IMR-90 (cell line): ENCODE data around the gene NUDT5. TPM values are rescaled to one million over a fixed set of nuclear protein-coding genes. Genes with fewer than 3 reads are reported as not detected.

Source experiments
- ATAC-seq: fragments of 200-7000 bp; cut with Tn5 transposase; 2 replicates; pipeline ENCODE4 v1.9.1; 2020; ENCODE audit warnings: low read depth, mild to moderate bottlenecking, moderate library complexity
- BruUV-seq: library from RNA; stranded (reverse); fragments of 400-500 nt; replicated peaks from 2 replicates; lab custom pipeline; 2021; lab: Mats Ljungman, UMichigan
- CTCF ChIA-PET: fragments of 300-600 bp; formaldehyde crosslinking; extraction: SDS; loops from one replicate; lab custom pipeline; 2021; ENCODE audit warnings: antibody characterized with exemption; lab: Yijun Ruan, JAX
- POLR2A ChIA-PET: fragments of 300-600 bp; sonication (Branson Sonifier 250); formaldehyde crosslinking; loops from one replicate; lab custom pipeline; 2022; ENCODE audit warnings: antibody characterized with exemption; ENCODE audit not compliant: unreplicated experiment; lab: Charles Lee
- DNase-seq: peaks from one replicate; pipeline ENCODE4 v3.0.0; 2013
- H2AFZ ChIP-seq: replicated peaks from 2 replicates; pipeline ENCODE3; 2013; ENCODE audit warnings: low read length, mild to moderate bottlenecking; ENCODE audit not compliant: poor library complexity
- H2AK5ac ChIP-seq: 2 replicates; pipeline ENCODE4 v1.6.1; 2013; ENCODE audit warnings: low read depth, low read length, inconsistent platforms
- H2AK9ac ChIP-seq: replicated peaks from 2 replicates; pipeline ENCODE3; 2013; ENCODE audit warnings: mild to moderate bottlenecking, low read depth, low read length, moderate library complexity; ENCODE audit not compliant: poor library complexity
- H2BK120ac ChIP-seq: 2 replicates; pipeline ENCODE4 v1.6.1; 2013; ENCODE audit warnings: low read depth, low read length, inconsistent platforms
- H2BK15ac ChIP-seq: 3 replicates; pipeline ENCODE4 v1.6.1; 2013; ENCODE audit warnings: low read depth, low read length, inconsistent platforms
- H2BK20ac ChIP-seq: 2 replicates; pipeline ENCODE4 v1.6.1; 2013; ENCODE audit warnings: low read depth, mild to moderate bottlenecking, inconsistent platforms, low read length, moderate library complexity
- H2BK5ac ChIP-seq: 2 replicates; pipeline ENCODE4 v1.6.1; 2013; ENCODE audit warnings: mild to moderate bottlenecking, low read depth, low read length, inconsistent platforms; ENCODE audit not compliant: poor library complexity, severe bottlenecking
- H3K14ac ChIP-seq: replicated peaks from 2 replicates; pipeline ENCODE4 v1.6.1; 2013; ENCODE audit warnings: low read depth, low read length, inconsistent platforms
- H3K18ac ChIP-seq: 2 replicates; pipeline ENCODE4 v1.6.1; 2013; ENCODE audit warnings: low read depth, low read length, control low read depth
- H3K23ac ChIP-seq: 2 replicates; pipeline ENCODE4 v1.6.1; 2013; ENCODE audit warnings: low read depth, low read length, inconsistent platforms
- H3K27ac ChIP-seq: 2 replicates; pipeline ENCODE4 v1.5.1; 2013; ENCODE audit warnings: mild to moderate bottlenecking, control low read depth, low read length; ENCODE audit not compliant: insufficient read depth
- H3K27me3 ChIP-seq: 2 replicates; pipeline ENCODE4 v1.6.1; 2013; ENCODE audit warnings: low read length; ENCODE audit not compliant: control insufficient read depth, insufficient read depth
- H3K36me3 ChIP-seq: 2 replicates; pipeline ENCODE4 v1.6.1; 2013; ENCODE audit warnings: low read length, mixed read lengths; ENCODE audit not compliant: control insufficient read depth, insufficient read depth
- H3K4ac ChIP-seq: 2 replicates; pipeline ENCODE4 v1.6.1; 2013; ENCODE audit warnings: low read depth, low read length, inconsistent platforms
- H3K4me1 ChIP-seq: 2 replicates; pipeline ENCODE4 v1.6.1; 2013; ENCODE audit warnings: low read length, mixed read lengths; ENCODE audit not compliant: control insufficient read depth, insufficient read depth
- H3K4me2 ChIP-seq: 2 replicates; pipeline ENCODE4 v1.6.1; 2013; ENCODE audit warnings: low read depth, mild to moderate bottlenecking, control low read depth, low read length, moderate library complexity
- H3K4me3 ChIP-seq: 2 replicates; pipeline ENCODE4 v1.5.1; 2013; ENCODE audit warnings: low read depth, mild to moderate bottlenecking, control low read depth, low read length, moderate library complexity; ENCODE audit not compliant: insufficient read depth
- H3K56ac ChIP-seq: 2 replicates; pipeline ENCODE4 v1.6.1; 2013; ENCODE audit warnings: low read length, inconsistent platforms; ENCODE audit not compliant: insufficient read depth; ENCODE audit errors: extremely low read depth
- H3K79me1 ChIP-seq, 2 experiments: 2 replicates each; pipeline ENCODE4 v1.6.1; 2013; ENCODE audit warnings: low read length in 2 of 2, inconsistent platforms in 1 of 2, low read depth in 1 of 2
- H3K9ac ChIP-seq: 2 replicates; pipeline ENCODE4 v1.6.1; 2013; ENCODE audit warnings: low read depth, low read length, control low read depth
- H3K9me1 ChIP-seq: 2 replicates; pipeline ENCODE4 v1.6.1; 2013; ENCODE audit warnings: low read length, inconsistent platforms; ENCODE audit not compliant: insufficient read depth
- H3K9me3 ChIP-seq: 2 replicates; pipeline ENCODE4 v1.6.1; 2013; ENCODE audit warnings: low read length; ENCODE audit not compliant: control insufficient read depth, insufficient read depth
- H4K20me1 ChIP-seq: 2 replicates; pipeline ENCODE4 v1.6.1; 2013; ENCODE audit warnings: low read length, inconsistent platforms; ENCODE audit not compliant: insufficient read depth
- H4K5ac ChIP-seq: 2 replicates; pipeline ENCODE4 v1.6.1; 2013; ENCODE audit warnings: mild to moderate bottlenecking, low read depth, low read length, control low read depth
- H4K8ac ChIP-seq, 2 experiments: 2 replicates each; pipeline ENCODE4 v1.6.1; 2013; ENCODE audit warnings: low read depth in 2 of 2, low read length in 2 of 2, control low read depth in 1 of 2, inconsistent platforms in 1 of 2
- H4K91ac ChIP-seq: 2 replicates; pipeline ENCODE4 v1.6.1; 2013; ENCODE audit warnings: low read depth, low read length, inconsistent platforms; ENCODE audit not compliant: insufficient read depth
- BHLHE40 ChIP-seq: fragments of 150-350 bp; IDR thresholded peaks from 2 replicates; pipeline ENCODE4 v1.6.1; 2016; ENCODE audit warnings: mild to moderate bottlenecking, low read depth, low read length
- CEBPB ChIP-seq: IDR thresholded peaks from 2 replicates; pipeline ENCODE4 v1.6.1; 2012; ENCODE audit warnings: low read depth, low read length, improper control_type of control experiment
- CHD1 ChIP-seq: IDR thresholded peaks from 2 replicates; pipeline ENCODE4 v1.6.1; 2012; ENCODE audit warnings: low read depth, low read length, improper control_type of control experiment
- FOS ChIP-seq: fragments of 150-350 bp; IDR thresholded peaks from 2 replicates; pipeline ENCODE4 v1.6.1; 2016; ENCODE audit warnings: low read depth, low read length
- MAFK ChIP-seq: IDR thresholded peaks from 2 replicates; pipeline ENCODE4 v1.6.1; 2012; ENCODE audit warnings: low read depth, low read length, improper control_type of control experiment
- MAZ ChIP-seq: IDR thresholded peaks from 2 replicates; pipeline ENCODE4 v1.6.1; 2012; ENCODE audit warnings: low read depth, mild to moderate bottlenecking, low read length, improper control_type of control experiment, moderate library complexity, borderline replicate concordance
- MXI1 ChIP-seq: IDR thresholded peaks from 2 replicates; pipeline ENCODE4 v1.6.1; 2012; ENCODE audit warnings: low read depth, mild to moderate bottlenecking, low read length, moderate library complexity, borderline replicate concordance
- NFE2L2 ChIP-seq: fragments of 150-350 bp; IDR thresholded peaks from 2 replicates; pipeline ENCODE4 v1.6.1; 2016; ENCODE audit warnings: low read depth, mild to moderate bottlenecking, low read length
- POLR2A ChIP-seq: IDR thresholded peaks from 2 replicates; pipeline ENCODE4 v1.6.1; 2012; ENCODE audit warnings: mild to moderate bottlenecking, low read depth, low read length
- RAD21 ChIP-seq: IDR thresholded peaks from 2 replicates; pipeline ENCODE4 v1.6.1; 2012; ENCODE audit warnings: low read length, improper control_type of control experiment
- RCOR1 ChIP-seq: IDR thresholded peaks from 2 replicates; pipeline ENCODE4 v1.6.1; 2012; ENCODE audit warnings: mild to moderate bottlenecking, low read length, improper control_type of control experiment; ENCODE audit not compliant: insufficient replicate concordance
- RFX5 ChIP-seq: IDR thresholded peaks from 2 replicates; pipeline ENCODE4 v1.8.0; 2012; ENCODE audit warnings: low read depth, mild to moderate bottlenecking, low read length, moderate library complexity
- SMC3 ChIP-seq: fragments of 150-350 bp; IDR thresholded peaks from 2 replicates; pipeline ENCODE4 v1.6.1; 2016; ENCODE audit warnings: low read depth, mild to moderate bottlenecking, antibody characterized with exemption, low read length, moderate library complexity
- USF2 ChIP-seq: fragments of 150-350 bp; IDR thresholded peaks from 2 replicates; pipeline ENCODE4 v1.6.1; 2017; ENCODE audit warnings: mild to moderate bottlenecking, antibody characterized with exemption, low read length, low read depth
- WGBS, 2 experiments: methylation state at CpG; one replicate each; pipeline versions ENCODE4 v1.1.5 to v1.1.7; 2013; ENCODE audit warnings: missing lambda C conversion rate in 2 of 2; ENCODE audit not compliant: insufficient read length in 1 of 2; ENCODE audit errors: extremely low coverage in 2 of 2; 5-methylcytosine and 5-hydroxymethylcytosine counted together
- dilution Hi-C: fragments of 300-500 bp; cut with HindIII; formaldehyde crosslinking; loops from one replicate; pipeline ENCODE4 v1.14.3; 2018; ENCODE audit warnings: low sequenced_read_pairs; ENCODE audit not compliant: unreplicated experiment
- in situ Hi-C: fragments of 300-500 bp; cut with MboI; formaldehyde crosslinking; loops from 3 replicates; pipeline ENCODE4 v1.14.3; 2019; ENCODE audit warnings: low sequenced_read_pairs, inconsistent platforms, mixed read lengths
- intact Hi-C: fragments of 100-400 bp; cut with micrococcal nuclease; formaldehyde crosslinking; loops from 2 replicates; pipeline ENCODE4 v1.10.0; 2022
- polyA plus RNA-seq, 3 experiments: library from polyadenylated mRNA; depleted of rRNA; stranded (reverse); fragments of >200 nt; gene quantifications; 2 replicates each; pipeline ENCODE4 v1.2.3, GENCODE V29; 2012; ENCODE audit warnings: low replicate concordance in 1 of 3
- total RNA-seq: library from RNA; depleted of rRNA; stranded (reverse); fragments of >200 nt; gene quantifications from 2 replicates; pipeline ENCODE4 v1.2.3, GENCODE V29; 2012
- TF ChIP-seq, protein P1 (sequence below): fragments of 150-350 bp; IDR thresholded peaks from 2 replicates; pipeline ENCODE4 v1.6.1; 2016; ENCODE audit warnings: low read depth, mild to moderate bottlenecking, low read length, moderate library complexity, borderline replicate concordance
- TF ChIP-seq, protein P2 (sequence below): conservative IDR thresholded peaks from 2 replicates; pipeline ENCODE4 v1.5.1; 2012; ENCODE audit warnings: mild to moderate bottlenecking, low read depth, low read length, improper control_type of control experiment

NUDT5 gene
- total and polyA plus RNA-seq, 2 of the 4 experiments (the other 2 are of a cell fraction): 70.1 to 74.6 TPM

DNA sequence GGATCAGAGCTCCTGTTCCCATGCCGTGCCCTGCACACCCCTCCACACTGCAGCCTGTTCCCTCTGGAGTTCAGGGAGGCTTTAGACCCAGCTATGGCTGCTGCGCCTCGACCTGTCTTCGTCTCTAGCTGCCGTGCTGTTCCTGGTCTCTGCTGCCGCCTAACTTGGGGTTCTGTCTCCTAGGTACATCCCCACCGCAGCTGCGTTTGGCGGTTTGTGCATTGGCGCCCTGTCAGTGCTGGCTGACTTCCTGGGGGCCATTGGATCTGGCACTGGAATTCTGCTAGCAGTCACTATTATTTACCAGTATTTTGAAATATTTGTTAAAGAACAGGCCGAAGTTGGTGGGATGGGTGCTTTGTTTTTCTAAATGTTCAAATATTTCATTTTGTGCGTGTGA is 31.6 kb downstream of the NUDT5 start:
- 100% methylated on average over 4 of the region's 12 CpGs; no CpG with 5 or more reads in 1 of the 2 experiments for WGBS, 2 experiments
- H3K27me3 ChIP-seq: no peaks in the 10 kb centered on the region
- H2AK9ac ChIP-seq: no peak overlapping the region
- peaks cover 3% of the 10 kb centered on the region; the same call in 1 of the 2 replicates for H3K9me1 ChIP-seq
- H3K4ac ChIP-seq: no peak overlapping the region
- no peak overlapping the region for H4K91ac ChIP-seq
- POLR2A ChIA-PET: no interaction called here
- no peak overlapping the region for H3K9ac ChIP-seq
- no peak overlapping the region for H3K4me2 ChIP-seq
- no peak overlapping the region for H3K27ac ChIP-seq
- H3K9me3 ChIP-seq: no peaks in the 10 kb centered on the region
- peaks cover 50% of the 10 kb centered on the region for H3K36me3 ChIP-seq
- ATAC-seq (no peak), DNase-seq (no peak)
- no peak overlapping the region for H3K14ac ChIP-seq
- no peak overlapping the region for H2AK5ac ChIP-seq
- no peak overlapping the region for H2AFZ ChIP-seq
- peaks cover 0 to 7% of the 10 kb centered on the region in 2 experiments; a peak in 1 of 4 replicates for H3K79me1 ChIP-seq
- no peak for TF ChIP-seq RAD21
- no peak for TF ChIP-seq POLR2A
- TF ChIP-seq USF2: no peak
- no peak for TF ChIP-seq MXI1
- TF ChIP-seq MAZ: no peak
- TF ChIP-seq, protein P1, sequence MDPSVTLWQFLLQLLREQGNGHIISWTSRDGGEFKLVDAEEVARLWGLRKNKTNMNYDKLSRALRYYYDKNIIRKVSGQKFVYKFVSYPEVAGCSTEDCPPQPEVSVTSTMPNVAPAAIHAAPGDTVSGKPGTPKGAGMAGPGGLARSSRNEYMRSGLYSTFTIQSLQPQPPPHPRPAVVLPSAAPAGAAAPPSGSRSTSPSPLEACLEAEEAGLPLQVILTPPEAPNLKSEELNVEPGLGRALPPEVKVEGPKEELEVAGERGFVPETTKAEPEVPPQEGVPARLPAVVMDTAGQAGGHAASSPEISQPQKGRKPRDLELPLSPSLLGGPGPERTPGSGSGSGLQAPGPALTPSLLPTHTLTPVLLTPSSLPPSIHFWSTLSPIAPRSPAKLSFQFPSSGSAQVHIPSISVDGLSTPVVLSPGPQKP: no peak
- no peak for TF ChIP-seq SMC3
- TF ChIP-seq CHD1: no peak
- TF ChIP-seq RCOR1: no peak
- TF ChIP-seq RFX5: no peak
- no peak for TF ChIP-seq MAFK
- TF ChIP-seq NFE2L2: no peak
- TF ChIP-seq, protein P2, sequence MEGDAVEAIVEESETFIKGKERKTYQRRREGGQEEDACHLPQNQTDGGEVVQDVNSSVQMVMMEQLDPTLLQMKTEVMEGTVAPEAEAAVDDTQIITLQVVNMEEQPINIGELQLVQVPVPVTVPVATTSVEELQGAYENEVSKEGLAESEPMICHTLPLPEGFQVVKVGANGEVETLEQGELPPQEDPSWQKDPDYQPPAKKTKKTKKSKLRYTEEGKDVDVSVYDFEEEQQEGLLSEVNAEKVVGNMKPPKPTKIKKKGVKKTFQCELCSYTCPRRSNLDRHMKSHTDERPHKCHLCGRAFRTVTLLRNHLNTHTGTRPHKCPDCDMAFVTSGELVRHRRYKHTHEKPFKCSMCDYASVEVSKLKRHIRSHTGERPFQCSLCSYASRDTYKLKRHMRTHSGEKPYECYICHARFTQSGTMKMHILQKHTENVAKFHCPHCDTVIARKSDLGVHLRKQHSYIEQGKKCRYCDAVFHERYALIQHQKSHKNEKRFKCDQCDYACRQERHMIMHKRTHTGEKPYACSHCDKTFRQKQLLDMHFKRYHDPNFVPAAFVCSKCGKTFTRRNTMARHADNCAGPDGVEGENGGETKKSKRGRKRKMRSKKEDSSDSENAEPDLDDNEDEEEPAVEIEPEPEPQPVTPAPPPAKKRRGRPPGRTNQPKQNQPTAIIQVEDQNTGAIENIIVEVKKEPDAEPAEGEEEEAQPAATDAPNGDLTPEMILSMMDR: no peak
- TF ChIP-seq FOS: no peak
- no peak for TF ChIP-seq CEBPB
- no peak for TF ChIP-seq BHLHE40
- no peak overlapping the region for H3K23ac ChIP-seq
- no peak overlapping the region for H2BK20ac ChIP-seq
- H3K56ac ChIP-seq: no peak overlapping the region
- no peak overlapping the region for H3K18ac ChIP-seq
- CTCF ChIA-PET: no interaction called here
- peak overlapping the region; percentile 21; the same call in 1 of the 2 replicates for H4K5ac ChIP-seq
- no TSS peak for BruUV-seq
- no peak overlapping the region for H2BK5ac ChIP-seq
- no peak overlapping the region for H2BK15ac ChIP-seq
- no peaks in the 10 kb centered on the region for H3K4me1 ChIP-seq
- no peak overlapping the region for H3K4me3 ChIP-seq
- dilution Hi-C loops (no loop called here), in situ Hi-C loops (no loop called here), intact Hi-C loops (no loop called here)
- H4K20me1 ChIP-seq: no peaks in the 10 kb centered on the region
- H2BK120ac ChIP-seq: no peak overlapping the region
- no peak overlapping the region for H4K8ac ChIP-seq
